ENCODE measurements around the gene ARPC2.

DNA sequence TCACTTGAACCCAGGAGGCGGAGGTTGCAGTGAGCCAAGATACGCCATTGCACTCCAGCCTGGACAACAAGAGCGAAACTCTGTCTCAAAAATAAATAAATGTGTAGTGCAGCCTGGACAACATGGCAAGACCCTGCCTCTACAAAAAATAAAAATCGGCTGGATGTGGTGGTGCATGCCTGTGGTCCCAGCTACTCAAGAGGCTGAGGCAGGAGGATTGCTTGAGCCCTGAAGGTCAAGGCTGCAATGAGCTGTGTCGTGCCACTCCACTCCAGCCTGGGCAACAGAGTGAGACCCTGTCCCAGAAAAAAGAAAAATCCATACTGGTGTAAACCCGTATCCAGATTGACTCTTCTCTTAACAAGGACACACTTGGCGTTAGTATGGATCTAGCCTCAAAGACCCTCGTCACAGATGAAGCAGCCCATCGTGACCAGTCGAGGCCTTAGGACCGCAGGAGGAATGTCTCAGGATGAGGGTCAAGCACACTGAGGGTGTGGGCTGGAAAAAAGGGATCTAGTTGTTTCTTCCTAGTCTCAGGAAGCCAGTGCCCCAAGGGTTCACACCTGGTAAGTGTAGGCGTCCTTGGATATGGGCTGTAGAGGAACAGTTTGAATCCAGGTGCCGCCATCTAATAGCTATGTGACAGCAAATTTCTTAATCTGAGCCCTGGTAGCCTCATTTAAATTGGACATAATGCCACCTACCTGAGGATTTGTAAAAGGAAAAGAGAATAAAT lies 39.8 kb downstream of the ARPC2 start:
- TF ChIP-seq ELF4 (IDR thresholded peaks at IDR 0.05) (no peak), L3MBTL2 (conservative IDR thresholded peaks at IDR 0.05) (no peak), NFRKB (IDR thresholded peaks at IDR 0.05) (no peak), FOXM1 (IDR thresholded peaks at IDR 0.05; ENCODE audit: borderline replicate concordance) (no peak), BHLHE40 (IDR thresholded peaks at IDR 0.05; ENCODE audit: borderline replicate concordance) (no peak), SUZ12 (IDR thresholded peaks at IDR 0.05) (no peak), SP1 (IDR thresholded peaks at IDR 0.05) (no peak), LEF1 (IDR thresholded peaks at IDR 0.05; ENCODE audit: borderline replicate concordance) (no peak), FOXA1 (IDR thresholded peaks at IDR 0.05) (no peak), ARNT (IDR thresholded peaks at IDR 0.05) (no peak)
- TF ChIP-seq, protein P1, sequence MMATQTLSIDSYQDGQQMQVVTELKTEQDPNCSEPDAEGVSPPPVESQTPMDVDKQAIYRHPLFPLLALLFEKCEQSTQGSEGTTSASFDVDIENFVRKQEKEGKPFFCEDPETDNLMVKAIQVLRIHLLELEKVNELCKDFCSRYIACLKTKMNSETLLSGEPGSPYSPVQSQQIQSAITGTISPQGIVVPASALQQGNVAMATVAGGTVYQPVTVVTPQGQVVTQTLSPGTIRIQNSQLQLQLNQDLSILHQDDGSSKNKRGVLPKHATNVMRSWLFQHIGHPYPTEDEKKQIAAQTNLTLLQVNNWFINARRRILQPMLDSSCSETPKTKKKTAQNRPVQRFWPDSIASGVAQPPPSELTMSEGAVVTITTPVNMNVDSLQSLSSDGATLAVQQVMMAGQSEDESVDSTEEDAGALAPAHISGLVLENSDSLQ (IDR thresholded peaks at IDR 0.05) = no peak

Data from HEK293T (cell line).